ENCODE results near the gene GSTT2B.
"Not testable (repeated sequence)": the region's sequence is repeated elsewhere in the genome, so short reads cannot be mapped to it uniquely, and the experiment has no call there.

Gene GSTT2B

GRCh38 chr22:23939017-23939357, 22.0 kb downstream of the GSTT2B start:
- DNase-seq: no peak

GRCh38 chr22:23938328-23939016, 22.5 kb downstream of the GSTT2B start:
- DNase-seq: no peak

- DNase-seq: no peak
Observed at GRCh38 chr22:23926561-23926960, 34.4 kb downstream of the GSTT2B start.

- DNase-seq: no peak
Observed at GRCh38 chr22:23925020-23925606, 35.9 kb downstream of the GSTT2B start.

- DNase-seq: no peak
Observed at GRCh38 chr22:23922921-23923320, 38.1 kb downstream of the GSTT2B start.

GRCh38 chr22:23921586-23922201, 39.3 kb downstream of the GSTT2B start:
- not testable (repeated sequence) for DNase-seq

- DNase-seq: not testable (repeated sequence)
Observed at GRCh38 chr22:23920267-23920611, 40.8 kb downstream of the GSTT2B start.

- no peak for DNase-seq
Observed at GRCh38 chr22:23915290-23915689, 45.7 kb downstream of the GSTT2B start.

- peak; percentile 98 for DNase-seq
Observed at GRCh38 chr22:23913661-23914353, 47.2 kb downstream of the GSTT2B start.

- no peak for DNase-seq
Observed at GRCh38 chr22:23913306-23913660, 47.7 kb downstream of the GSTT2B start.

- DNase-seq: no peak
Observed at GRCh38 chr22:23912293-23912903, 48.6 kb downstream of the GSTT2B start.

GRCh38 chr22:23911318-23911980, 49.5 kb downstream of the GSTT2B start:
- DNase-seq: no peak

GRCh38 chr22:23910496-23911190, 50.4 kb downstream of the GSTT2B start:
- DNase-seq: peak; percentile 35

- no peak for DNase-seq
Observed at GRCh38 chr22:23909296-23909898, 51.6 kb downstream of the GSTT2B start.

GRCh38 chr22:23908587-23909205, 52.3 kb downstream of the GSTT2B start:
- DNase-seq: no peak

- DNase-seq: not testable (repeated sequence)
Observed at GRCh38 chr22:23907423-23907822, 53.6 kb downstream of the GSTT2B start.
